DOHH2 (cell line): ENCODE data around the gene TANGO2.

Experiments used
- H3F3A ChIP-seq: fragments of 200-600 bp; sonication (generic), shearing (Covaris generic); 2 replicates; pipeline ENCODE4 v1.6.0; 2016; ENCODE audit warnings: antibody characterized with exemption, mild to moderate bottlenecking; ENCODE audit not compliant: control insufficient read depth, insufficient read depth
- H3K27ac ChIP-seq: fragments of 200-600 bp; sonication (generic); 2 replicates; pipeline ENCODE4 v1.5.1; 2014; ENCODE audit warnings: low read depth, mild to moderate bottlenecking, low read length, moderate library complexity
- H3K27me3 ChIP-seq: fragments of 200-600 bp; sonication (generic); 2 replicates; pipeline ENCODE4 v1.6.1; 2014; ENCODE audit warnings: mild to moderate bottlenecking, low read length, mixed read lengths; ENCODE audit not compliant: control insufficient read depth
- H3K36me3 ChIP-seq: fragments of 200-600 bp; sonication (generic); 2 replicates; pipeline ENCODE4 v1.6.1; 2014; ENCODE audit warnings: mild to moderate bottlenecking, low read length, moderate library complexity, mixed read lengths; ENCODE audit not compliant: control insufficient read depth
- H3K4me1 ChIP-seq: fragments of 200-600 bp; sonication (generic); 2 replicates; pipeline ENCODE4 v1.6.1; 2014; ENCODE audit warnings: mild to moderate bottlenecking, low read length, mixed read lengths; ENCODE audit not compliant: control insufficient read depth
- H3K4me2 ChIP-seq: fragments of 200-600 bp; sonication (generic); 2 replicates; pipeline ENCODE4 v1.6.0; 2014; ENCODE audit warnings: mild to moderate bottlenecking, low read length, moderate library complexity
- H3K4me3 ChIP-seq: fragments of 200-600 bp; sonication (generic); 2 replicates; pipeline ENCODE4 v1.5.1; 2014; ENCODE audit warnings: mild to moderate bottlenecking, low read length, mixed read lengths
- H3K79me2 ChIP-seq: fragments of 200-600 bp; sonication (generic); 2 replicates; pipeline ENCODE4 v1.6.1; 2014; ENCODE audit warnings: mild to moderate bottlenecking, low read length, mixed read lengths; ENCODE audit not compliant: control insufficient read depth
- H3K9me2 ChIP-seq: fragments of 200-600 bp; sonication (generic); replicated peaks from 2 replicates; pipeline ENCODE4 v1.6.1; 2014; ENCODE audit warnings: mild to moderate bottlenecking, low read length, mixed read lengths; ENCODE audit not compliant: control insufficient read depth
- H3K9me3 ChIP-seq: fragments of 200-600 bp; sonication (generic); 2 replicates; pipeline ENCODE4 v1.6.1; 2014; ENCODE audit warnings: antibody characterized with exemption, low read length, mixed read lengths; ENCODE audit not compliant: control insufficient read depth, insufficient read depth
- H4K20me1 ChIP-seq: fragments of 200-600 bp; sonication (generic); 2 replicates; pipeline ENCODE4 v1.6.0; 2014; ENCODE audit warnings: low read depth, mild to moderate bottlenecking, antibody characterized with exemption, low read length, moderate library complexity; ENCODE audit not compliant: control insufficient read depth, insufficient read depth
- CTCF ChIP-seq: fragments of 200-600 bp; sonication (generic); IDR thresholded peaks from one replicate; pipeline ENCODE4 v1.5.1; 2014; ENCODE audit warnings: antibody characterized with exemption, mild to moderate bottlenecking, low read depth, low read length; ENCODE audit not compliant: poor library complexity, severe bottlenecking
- EZH2phosphoT487 ChIP-seq: fragments of 200-600 bp; sonication (generic); IDR thresholded peaks from 2 replicates; pipeline ENCODE4 v1.6.1; 2017; ENCODE audit warnings: borderline replicate concordance, mild to moderate bottlenecking, antibody characterized with exemption, low read length, moderate library complexity, mixed read lengths

Gene TANGO2

GRCh38 chr22:20109411-20110358 lies 88.8 kb downstream of the TANGO2 start:
- TF ChIP-seq CTCF, result no peak
- TF ChIP-seq EZH2phosphoT487, result no peak

GRCh38 chr22:20110359-20110985 lies 89.6 kb downstream of the TANGO2 start:
- H3K9me3 ChIP-seq, result no peaks in the 10 kb centered on the region
- H3K4me1 ChIP-seq, result peaks cover 7% of the 10 kb centered on the region
- H3K4me2 ChIP-seq, result no peak overlapping the region
- H3K79me2 ChIP-seq, result peaks cover 18% of the 10 kb centered on the region
- H3K4me3 ChIP-seq, result no peak overlapping the region
- peaks cover 13% of the 10 kb centered on the region for H3F3A ChIP-seq
- no peaks in the 10 kb centered on the region for H3K9me2 ChIP-seq
- H3K27ac ChIP-seq, result no peak overlapping the region
- TF ChIP-seq EZH2phosphoT487, result no peak
- no peak for TF ChIP-seq CTCF
- no peaks in the 10 kb centered on the region for H4K20me1 ChIP-seq
- peaks cover 96% of the 10 kb centered on the region for H3K36me3 ChIP-seq
- no peaks in the 10 kb centered on the region for H3K27me3 ChIP-seq

More at GRCh38 chr22:20109411-20110358, 88.8 kb downstream of the TANGO2 start:
- Histone ChIP-seq H4K20me1 (no peaks in the 10 kb centered on the region), H3K4me1 (0 out of 2 replicates have a peak, but pooled peaks cover 3% of the 10 kb centered on the region), H3K4me3 (no peak overlapping the region), H3K27me3 (no peaks in the 10 kb centered on the region), H3K36me3 (peaks cover 96% of the 10 kb centered on the region), H3K9me3 (no peaks in the 10 kb centered on the region), H3K4me2 (no peak overlapping the region), H3K79me2 (peaks cover 14% of the 10 kb centered on the region), H3F3A (peaks cover 13% of the 10 kb centered on the region), H3K9me2 (no peaks in the 10 kb centered on the region), H3K27ac (no peak overlapping the region)

GRCh38 chr22:20111045-20111688 lies 90.3 kb downstream of the TANGO2 start:
- no peaks in the 10 kb centered on the region for H3K9me2 ChIP-seq
- H3K27ac ChIP-seq, result no peak overlapping the region; the same call in 1 of the 2 replicates
- H3K4me2 ChIP-seq, result no peak overlapping the region

More at GRCh38 chr22:20111045-20111688, 90.3 kb downstream of the TANGO2 start:
- Histone ChIP-seq H4K20me1 (no peaks in the 10 kb centered on the region), H3K4me1 (peaks cover 14% of the 10 kb centered on the region), H3K9me3 (no peaks in the 10 kb centered on the region), H3F3A (peaks cover 13% of the 10 kb centered on the region), H3K4me3 (no peak overlapping the region), H3K36me3 (peaks cover 96% of the 10 kb centered on the region), H3K27me3 (no peaks in the 10 kb centered on the region), H3K79me2 (peaks cover 25% of the 10 kb centered on the region)
- TF ChIP-seq CTCF, result peak; percentile 74
- no peak for TF ChIP-seq EZH2phosphoT487
